HG03045 (cell line): Measurements from ENCODE around the gene TAS1R2.
"Not testable (repeated sequence)": the region's sequence is repeated elsewhere in the genome, so short reads cannot be mapped to it uniquely, and the experiment has no call there.

Source experiments
- ATAC-seq: cut with Tn5 transposase; IDR thresholded peaks from one replicate; pipeline ENCODE4 v1.9.1; 2021; ENCODE audit warnings: mild to moderate bottlenecking, moderate library complexity; ENCODE audit not compliant: unreplicated experiment

TAS1R2 gene

GRCh38 chr1:18884419-18884717, 24.9 kb upstream of the TAS1R2 start:
- ATAC-seq: no peak

DNA sequence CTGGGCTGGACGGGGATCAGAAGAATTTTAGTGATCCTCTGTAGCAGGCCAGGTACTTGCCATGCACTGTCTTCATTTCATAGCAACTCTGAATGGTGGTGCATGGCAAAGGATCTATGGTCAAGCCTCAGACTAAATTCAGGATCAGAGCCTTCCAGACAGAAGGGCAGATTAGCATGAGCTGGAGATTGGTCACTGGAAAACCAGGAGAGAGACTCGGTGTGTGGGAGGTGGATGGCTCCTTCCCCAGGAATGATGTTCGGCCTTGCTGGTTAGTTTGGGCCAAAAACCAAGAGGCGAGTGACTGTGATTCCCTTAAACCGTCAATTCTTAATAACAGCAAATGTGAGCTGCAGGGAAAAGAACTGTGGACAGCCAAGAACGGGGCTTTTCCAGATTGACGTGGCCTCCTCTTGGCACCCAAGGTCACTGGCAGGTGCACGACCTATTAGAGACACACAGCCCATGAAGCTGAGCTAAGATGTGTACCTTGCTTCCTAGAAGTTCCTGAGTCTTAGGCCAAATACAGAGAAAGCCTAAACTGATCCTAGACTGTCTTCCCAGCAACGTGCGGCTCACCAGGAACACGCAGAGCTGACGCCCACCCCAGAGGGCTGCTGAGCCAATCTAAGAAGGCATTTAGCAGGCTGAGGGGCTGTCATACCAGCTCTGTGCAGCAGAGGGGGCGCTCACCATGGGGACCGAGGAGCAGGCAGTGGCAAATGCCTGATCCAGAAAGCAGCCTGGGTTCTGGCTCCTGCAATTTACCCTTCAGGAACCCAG, 24.4 kb upstream of the TAS1R2 start:
- no peak for ATAC-seq

GRCh38 chr1:18883079-18883478, 23.6 kb upstream of the TAS1R2 start:
- ATAC-seq: no peak

- ATAC-seq: no peak
These were observed 23.0 kb upstream of the TAS1R2 start for GRCh38 chr1:18882486-18882885.

- ATAC-seq: no peak
These were observed 22.4 kb upstream of the TAS1R2 start for GRCh38 chr1:18881642-18882431.

DNA sequence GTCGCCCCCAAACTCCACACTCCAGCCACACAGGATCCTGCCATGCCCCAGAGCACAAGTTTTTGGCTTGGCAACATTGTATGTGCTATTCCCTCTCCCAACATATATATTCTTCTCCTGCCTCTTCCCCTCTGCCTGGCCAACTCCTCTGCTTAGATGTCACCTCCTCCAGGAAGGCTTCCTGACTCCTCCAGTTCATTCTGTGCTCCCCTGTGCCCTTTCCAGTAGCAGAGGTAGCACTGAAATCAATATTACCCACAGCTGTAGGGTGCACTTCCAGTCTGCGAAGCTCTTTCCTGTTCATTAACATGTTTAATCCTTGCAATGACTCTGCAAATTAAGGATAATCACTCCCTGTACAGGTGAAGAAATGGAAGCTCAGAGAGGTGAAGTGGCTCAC, 21.7 kb upstream of the TAS1R2 start:
- no peak for ATAC-seq

- ATAC-seq: no peak
These were observed 21.1 kb upstream of the TAS1R2 start for GRCh38 chr1:18880585-18880984.

GRCh38 chr1:18879791-18880309, 20.4 kb upstream of the TAS1R2 start:
- ATAC-seq: no peak

GRCh38 chr1:18879215-18879790, 19.8 kb upstream of the TAS1R2 start:
- no peak for ATAC-seq

GRCh38 chr1:18878538-18879214, 19.2 kb upstream of the TAS1R2 start:
- no peak for ATAC-seq

DNA sequence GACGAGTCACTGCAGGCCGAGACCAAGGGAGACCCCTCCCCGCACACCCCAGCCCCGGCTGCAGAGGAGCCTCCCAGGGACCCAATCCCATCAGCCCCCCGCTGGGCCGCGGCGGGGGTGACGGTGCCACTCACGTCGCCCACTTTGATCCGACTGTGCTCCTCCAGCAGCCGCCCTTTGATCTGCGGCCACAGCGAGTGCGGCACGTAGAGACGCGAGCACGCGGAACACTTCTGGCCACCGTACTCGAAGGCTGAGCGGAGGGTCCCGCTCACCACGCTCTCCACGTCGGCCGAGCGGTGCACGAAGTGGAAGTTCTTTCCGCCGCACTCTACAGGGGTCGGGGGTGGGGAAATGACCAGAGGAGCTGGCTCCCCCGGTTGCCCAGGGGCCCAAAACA, 17.8 kb upstream of the TAS1R2 start:
- ATAC-seq: no peak

- no peak for ATAC-seq
These were observed 16.8 kb upstream of the TAS1R2 start for GRCh38 chr1:18876210-18876609.

- ATAC-seq: no peak
These were observed 16.3 kb upstream of the TAS1R2 start for GRCh38 chr1:18875796-18876128.

DNA sequence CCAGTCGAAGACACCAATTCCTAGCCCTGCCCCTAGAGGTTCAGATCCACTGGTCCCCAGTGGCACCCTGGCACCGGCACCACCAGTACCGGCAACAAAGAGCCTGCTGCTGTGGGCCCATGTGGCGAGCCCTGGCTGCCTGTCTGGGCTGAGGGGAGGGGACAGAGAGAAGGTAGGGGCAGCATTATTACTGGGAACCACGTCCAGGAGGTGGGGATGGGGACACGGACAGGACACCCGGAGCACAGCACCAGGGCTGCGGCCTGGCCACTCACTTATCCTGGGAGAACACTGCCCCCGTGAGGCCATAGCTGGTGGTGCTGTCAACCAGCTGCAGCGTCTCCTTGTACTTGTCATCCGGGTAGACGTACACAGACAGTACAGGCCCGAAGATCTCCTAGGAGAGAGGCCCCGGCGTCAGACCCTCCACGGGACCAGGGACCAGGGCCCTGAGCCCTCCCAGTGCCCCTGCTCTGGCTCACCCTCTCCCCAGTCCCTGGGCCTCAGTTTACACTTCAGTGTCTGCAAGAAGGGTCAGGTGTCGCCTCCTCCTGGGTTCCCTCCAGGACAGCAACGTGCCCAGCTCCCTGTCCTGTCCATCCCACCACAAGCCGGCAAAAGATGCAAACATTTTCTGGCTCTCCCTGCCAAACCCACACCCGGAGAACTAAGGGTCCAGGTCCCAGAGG, 15.8 kb upstream of the TAS1R2 start:
- no peak for ATAC-seq

DNA sequence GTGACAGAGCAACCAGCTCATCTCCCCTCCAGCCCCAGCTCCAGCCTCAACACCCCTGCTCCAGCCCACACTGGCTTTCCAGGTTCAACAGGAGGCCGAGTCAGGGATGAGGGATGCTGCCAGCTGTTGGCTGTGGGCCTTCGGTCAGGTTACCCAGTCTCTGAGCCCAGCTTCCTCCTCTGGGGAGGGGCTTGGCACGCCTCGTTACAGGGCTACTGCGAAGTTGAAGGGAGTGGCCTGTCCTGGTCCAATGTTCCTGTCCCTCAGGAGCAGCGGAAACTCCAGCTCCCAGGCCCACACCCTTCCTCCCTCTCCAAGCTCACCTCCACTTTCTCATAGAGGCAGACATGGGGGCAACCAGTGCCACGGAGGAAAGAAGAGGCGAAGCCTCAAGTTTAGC, 15.1 kb upstream of the TAS1R2 start:
- no peak for ATAC-seq

- ATAC-seq: no peak
These were observed 14.6 kb upstream of the TAS1R2 start for GRCh38 chr1:18874036-18874435.

GRCh38 chr1:18872071-18872611, 12.7 kb upstream of the TAS1R2 start:
- ATAC-seq: no peak

GRCh38 chr1:18871401-18872070, 12.1 kb upstream of the TAS1R2 start:
- no peak for ATAC-seq

DNA sequence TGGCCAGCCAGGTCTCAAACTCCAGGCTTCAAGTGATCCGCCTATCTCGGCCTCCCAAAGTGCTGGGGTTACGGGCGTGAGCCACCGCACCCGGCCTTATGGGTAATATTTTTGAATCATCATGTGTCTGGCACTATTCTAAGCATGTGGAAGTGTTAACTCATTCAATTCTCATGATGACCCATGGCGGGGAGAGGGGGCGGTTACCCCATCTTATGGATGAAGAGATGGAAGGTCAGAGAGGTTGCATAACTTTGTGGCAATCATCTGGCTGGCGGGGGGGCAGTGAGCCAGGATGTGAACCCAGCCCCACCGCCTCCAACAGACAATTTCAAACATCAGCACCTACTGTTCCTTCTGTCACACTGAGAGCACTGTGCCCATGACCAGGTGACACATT, 11.5 kb upstream of the TAS1R2 start:
- no peak for ATAC-seq

GRCh38 chr1:18870595-18870865, 11.1 kb upstream of the TAS1R2 start:
- ATAC-seq: not testable (repeated sequence)
